DND-41 (cell line): ENCODE measurements around the gene PITX1.

Source experiments
- ATAC-seq: fragments of 200-7000 bp; cut with Tn5 transposase; 3 replicates; pipeline ENCODE4 v1.9.1; 2021; ENCODE audit warnings: low read depth; ENCODE audit not compliant: insufficient read depth
- DNase-seq: peaks from one replicate; pipeline ENCODE4 v3.0.0-alpha.2; 2020
- H2AFZ ChIP-seq: 2 replicates; pipeline ENCODE4 v1.6.0; 2012; ENCODE audit warnings: low read depth, low read length
- H3K27ac ChIP-seq: 2 replicates; pipeline ENCODE4 v1.5.1; 2012; ENCODE audit warnings: low read length, inconsistent platforms
- H3K27me3 ChIP-seq: fragments of 200-600 bp; sonication (generic); 2 replicates; pipeline ENCODE4 v1.6.0; 2012; ENCODE audit warnings: low read length, mild to moderate bottlenecking, inconsistent platforms; ENCODE audit not compliant: insufficient read depth, poor library complexity
- H3K36me3 ChIP-seq: 2 replicates; pipeline ENCODE4 v1.5.1; 2012; ENCODE audit warnings: low read length, inconsistent platforms; ENCODE audit not compliant: insufficient read depth
- H3K4me1 ChIP-seq: 2 replicates; pipeline ENCODE4 v1.5.1; 2012; ENCODE audit warnings: mild to moderate bottlenecking, low read length; ENCODE audit not compliant: insufficient read depth
- H3K4me2 ChIP-seq: 2 replicates; pipeline ENCODE4 v1.6.0; 2012; ENCODE audit warnings: mild to moderate bottlenecking, moderate library complexity, low read length, inconsistent platforms; ENCODE audit not compliant: insufficient read depth
- H3K4me3 ChIP-seq, 2 experiments: fragments of 200-600 bp in 1 of 2; shearing (Covaris generic) in 1 of 2; 2 replicates each; pipeline ENCODE4 v1.5.1; 2012 to 2016; ENCODE audit warnings: inconsistent platforms in 2 of 2, low read length in 2 of 2, mild to moderate bottlenecking in 2 of 2, low read depth in 1 of 2, moderate library complexity in 1 of 2
- H3K79me2 ChIP-seq: 2 replicates; pipeline ENCODE4 v1.6.0; 2012; ENCODE audit warnings: low read length, inconsistent platforms; ENCODE audit not compliant: insufficient read depth
- H3K9ac ChIP-seq: 2 replicates; pipeline ENCODE4 v1.6.0; 2012; ENCODE audit warnings: low read depth, mild to moderate bottlenecking, inconsistent platforms, low read length, moderate library complexity
- H3K9me3 ChIP-seq: 2 replicates; pipeline ENCODE4 v1.5.1; 2012; ENCODE audit warnings: low read length, moderate library complexity, mild to moderate bottlenecking, inconsistent platforms; ENCODE audit not compliant: insufficient read depth, severe bottlenecking
- H4K20me1 ChIP-seq: 2 replicates; pipeline ENCODE4 v1.6.0; 2012; ENCODE audit warnings: low read length; ENCODE audit not compliant: insufficient read depth
- CTCF ChIP-seq: IDR thresholded peaks from 2 replicates; pipeline ENCODE4 v1.5.1; 2012; ENCODE audit warnings: borderline replicate concordance, low read length, moderate library complexity, mild to moderate bottlenecking; ENCODE audit not compliant: poor library complexity, severe bottlenecking; ENCODE audit errors: extremely low read depth
- EZH2 ChIP-seq: IDR thresholded peaks from 3 replicates; pipeline ENCODE4 v1.6.1; 2012; ENCODE audit warnings: borderline replicate concordance, low read depth, mild to moderate bottlenecking, moderate library complexity, low read length, inconsistent platforms; ENCODE audit not compliant: severe bottlenecking

The PITX1 gene

GRCh38 chr5:135052511-135053145 lies 18.6 kb upstream of the PITX1 start:
- no peaks in the 10 kb centered on the region for H3K9me3 ChIP-seq
- no peak overlapping the region for H3K4me3 ChIP-seq
- no peak overlapping the region for H3K9ac ChIP-seq
- H3K4me1 ChIP-seq, result peaks cover 6% of the 10 kb centered on the region
- no peak for TF ChIP-seq CTCF
- TF ChIP-seq EZH2, result no peak
- no peaks in the 10 kb centered on the region for H3K36me3 ChIP-seq
- DNase-seq, result no peak
- no peak overlapping the region for H3K4me2 ChIP-seq
- no peaks in the 10 kb centered on the region for H3K27me3 ChIP-seq
- H3K27ac ChIP-seq, result no peak overlapping the region
- ATAC-seq, result no peak
- no peaks in the 10 kb centered on the region for H4K20me1 ChIP-seq
- no peak overlapping the region for H2AFZ ChIP-seq
- H3K79me2 ChIP-seq, result no peaks in the 10 kb centered on the region

DNA sequence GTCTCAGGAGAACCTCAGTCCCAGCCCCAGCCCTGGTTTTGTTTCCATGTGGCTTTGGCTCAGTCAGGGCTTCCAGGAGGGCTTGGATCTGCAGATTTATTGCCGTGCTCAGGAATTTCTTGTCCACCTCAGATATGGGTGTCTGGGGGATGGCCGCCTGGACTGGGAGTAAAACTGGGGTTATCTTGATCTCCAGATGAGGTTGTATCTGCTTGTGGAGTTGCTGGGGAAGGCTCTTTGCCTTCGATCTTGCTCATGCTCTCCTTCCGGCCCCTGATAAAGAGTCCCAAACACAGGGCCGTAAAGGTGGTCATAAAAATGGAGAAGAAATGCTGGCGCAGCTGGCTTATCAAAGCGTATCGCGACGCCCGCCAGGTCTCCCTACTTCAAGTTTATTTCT lies 17.8 kb upstream of the PITX1 start:
- Histone ChIP-seq H3K27me3 (no peaks in the 10 kb centered on the region), H3K36me3 (no peaks in the 10 kb centered on the region), H3K4me1 (peaks cover 6% of the 10 kb centered on the region), H3K4me3 (no peak overlapping the region), H3K9ac (no peak overlapping the region), H3K9me3 (no peaks in the 10 kb centered on the region), H3K79me2 (no peaks in the 10 kb centered on the region), H3K4me2 (no peak overlapping the region), H4K20me1 (no peaks in the 10 kb centered on the region), H3K27ac (no peak overlapping the region), H2AFZ (no peak overlapping the region)
- DNase-seq (no peak), ATAC-seq (no peak)
- TF ChIP-seq CTCF, result no peak
- no peak for TF ChIP-seq EZH2

DNA sequence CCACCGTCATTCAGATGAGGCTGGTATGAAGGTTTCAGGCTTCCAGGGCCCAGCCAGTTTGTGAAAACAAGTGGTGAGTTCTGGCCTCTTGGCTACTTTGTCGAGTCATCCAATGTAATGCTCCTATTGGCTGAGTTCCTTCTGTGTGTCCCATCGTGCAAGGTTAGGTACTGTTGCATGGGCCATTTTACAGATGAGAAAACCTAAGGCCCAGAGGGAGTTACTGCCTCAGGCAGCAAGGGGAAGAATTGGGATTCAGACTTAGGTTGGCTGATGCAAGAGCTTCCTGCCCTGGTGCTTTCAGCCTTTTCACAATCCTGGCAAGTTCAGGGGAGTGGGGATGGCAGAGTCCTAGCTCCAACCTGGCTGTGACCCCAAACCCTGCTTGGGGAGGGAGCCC lies 17.4 kb upstream of the PITX1 start:
- TF ChIP-seq EZH2, result no peak
- no peak for TF ChIP-seq CTCF
- no peak overlapping the region for H3K4me3 ChIP-seq
- H3K4me1 ChIP-seq, result peaks cover 6% of the 10 kb centered on the region
- DNase-seq, result no peak
- H3K27me3 ChIP-seq, result no peaks in the 10 kb centered on the region
- no peak overlapping the region for H3K4me2 ChIP-seq
- no peak for ATAC-seq
- no peak overlapping the region for H3K27ac ChIP-seq
- H3K9me3 ChIP-seq, result no peaks in the 10 kb centered on the region
- no peak overlapping the region for H2AFZ ChIP-seq
- no peaks in the 10 kb centered on the region for H3K79me2 ChIP-seq
- no peaks in the 10 kb centered on the region for H3K36me3 ChIP-seq
- H3K9ac ChIP-seq, result no peak overlapping the region
- no peaks in the 10 kb centered on the region for H4K20me1 ChIP-seq
